Measurements from ENCODE around the gene SFPQ.

Gene SFPQ

GRCh38 chr1:35136780-35137179 is 56.2 kb downstream of the SFPQ start:
- no peaks in the 10 kb centered on the region for H3K36me3 Mint-ChIP-seq (ENCODE audit: low read depth)
- no peaks in the 10 kb centered on the region for H3K9me3 Mint-ChIP-seq
- H3K4me3 Mint-ChIP-seq, result no peak overlapping the region
- H3K27me3 Mint-ChIP-seq, result no peaks in the 10 kb centered on the region
- H3K4me1 Mint-ChIP-seq (ENCODE audit: low read depth), result no peaks in the 10 kb centered on the region
- no peak overlapping the region for H3K27ac Mint-ChIP-seq
